ENCODE measurements around the gene FHL5. TPM values are rescaled to one million over a fixed set of nuclear protein-coding genes. Genes with fewer than 3 reads are reported as not detected.
A peak's percentile ranks its signal among the peaks of the same experiment; 100 is the strongest.

The FHL5 gene
- total RNA-seq, 2 donors from 2014 or later: 47.3 to 98.8 TPM

- TF ChIP-seq CTCF (IDR thresholded peaks at IDR 0.05): no peak
- Histone ChIP-seq H3K27me3 (replicated peaks; ENCODE audit: insufficient read depth) (no peaks in the 10 kb centered on the region), H3K27ac (no peak overlapping the region), H3K4me3 (no peak overlapping the region), H3K4me1 (ENCODE audit: control insufficient read depth in 1 of 2, low read depth in 2 of 2) (no peaks in the 10 kb centered on the region), H3K36me3 (no peaks in the 10 kb centered on the region), H3K9me3 (no peaks in the 10 kb centered on the region)
- no peak for DNase-seq (ENCODE audit: low spot score)
- ATAC-seq (ENCODE audit: insufficient number of reproducible peaks, low FRiP score, low read depth): no peak
Measured at GRCh38 chr6:96653181-96653580, 90.3 kb downstream of the FHL5 start.

- no peak overlapping the region for H3K27ac ChIP-seq
- DNase-seq (ENCODE audit: low spot score) (no peak), ATAC-seq (ENCODE audit: insufficient number of reproducible peaks, low FRiP score, low read depth) (no peak)
- no peak overlapping the region for H3K4me3 ChIP-seq
- H3K36me3 ChIP-seq: no peaks in the 10 kb centered on the region
- H3K9me3 ChIP-seq: no peaks in the 10 kb centered on the region
- no peak for TF ChIP-seq CTCF (IDR thresholded peaks at IDR 0.05)
- peaks cover 0 to 4% of the 10 kb centered on the region in 2 donors for H3K4me1 ChIP-seq (ENCODE audit: control insufficient read depth in 1 of 2, low read depth in 2 of 2)
- H3K27me3 ChIP-seq (replicated peaks; ENCODE audit: insufficient read depth): no peaks in the 10 kb centered on the region
Measured at GRCh38 chr6:96656567-96656966, 93.6 kb downstream of the FHL5 start.

GRCh38 chr6:96657344-96657743, 94.4 kb downstream of the FHL5 start:
- H3K27ac ChIP-seq: no peak overlapping the region
- no peak for TF ChIP-seq CTCF (IDR thresholded peaks at IDR 0.05)
- no peaks in the 10 kb centered on the region for H3K9me3 ChIP-seq
- DNase-seq (ENCODE audit: low spot score) (no peak), ATAC-seq (ENCODE audit: insufficient number of reproducible peaks, low FRiP score, low read depth) (no peak)
- H3K4me1 ChIP-seq (ENCODE audit: control insufficient read depth in 1 of 2, low read depth in 2 of 2): peaks cover 0 to 4% of the 10 kb centered on the region in 2 donors
- no peaks in the 10 kb centered on the region for H3K27me3 ChIP-seq (replicated peaks; ENCODE audit: insufficient read depth)
- H3K4me3 ChIP-seq: no peak overlapping the region
- H3K36me3 ChIP-seq: no peaks in the 10 kb centered on the region

GRCh38 chr6:96659084-96659845, 96.3 kb downstream of the FHL5 start:
- DNase-seq (ENCODE audit: low spot score): no peak
- Histone ChIP-seq H3K27ac (no peak overlapping the region), H3K36me3 (no peaks in the 10 kb centered on the region), H3K4me3 (peak overlapping the region; percentile 31), H3K9me3 (no peaks in the 10 kb centered on the region), H3K27me3 (replicated peaks; ENCODE audit: insufficient read depth) (no peaks in the 10 kb centered on the region), H3K4me1 (ENCODE audit: control insufficient read depth in 1 of 2, low read depth in 2 of 2) (peaks cover 0 to 4% of the 10 kb centered on the region in 2 donors)
- ATAC-seq (ENCODE audit: insufficient number of reproducible peaks, low FRiP score, low read depth): no peak
- TF ChIP-seq CTCF (IDR thresholded peaks at IDR 0.05): no peak

Other genes starting within 250 kb of the FHL5 start
- 10 to 100 TPM; 17.2 to 24.6 TPM for gene UFL1, start 41.3 kb upstream of the FHL5 start, total RNA-seq

Measured in thoracic aorta (tissue), 2 donors.